ENCODE measurements around the gene GARIN5A. TPM values are rescaled to one million over a fixed set of nuclear protein-coding genes. Genes with fewer than 3 reads are reported as not detected.

Gene GARIN5A
- total and polyA plus RNA-seq, 3 donors from 2014 or later = 60.0 to 126 (median 120) TPM

- Histone ChIP-seq H3K9me3 (no peaks in the 10 kb centered on the region), H3K27ac (no peak overlapping the region), H3K4me3 (no peak overlapping the region), H3K36me3 (ENCODE audit: low read depth, missing control alignments) (no peaks in the 10 kb centered on the region), H3K27me3 (no peaks in the 10 kb centered on the region), H3K4me1 (peaks cover 11% of the 10 kb centered on the region)
- TF ChIP-seq CTCF (IDR thresholded peaks at IDR 0.05) = no peak
- TF ChIP-seq POLR2A (IDR thresholded peaks at IDR 0.05) = no peak
- WGBS, 2 donors = 82 to 84% methylated on average over 8 to 9 of the region's 11 CpGs
- DNase-seq = no peak
- intact Hi-C loops (cut with DNase I; ENCODE audit: low total_unique reads) = no loop called here
These were observed 38.5 kb upstream of the GARIN5A start for GRCh38 chr19:50515168-50515561.

- H3K27ac ChIP-seq = no peak overlapping the region
- H3K4me1 ChIP-seq = peaks cover 16% of the 10 kb centered on the region
- intact Hi-C loops (cut with DNase I; ENCODE audit: low total_unique reads) = no loop called here
- TF ChIP-seq CTCF (IDR thresholded peaks at IDR 0.05) (no peak), POLR2A (IDR thresholded peaks at IDR 0.05) (no peak)
- DNase-seq = no peak
- no peaks in the 10 kb centered on the region for H3K27me3 ChIP-seq
- no peaks in the 10 kb centered on the region for H3K36me3 ChIP-seq (ENCODE audit: low read depth, missing control alignments)
- H3K9me3 ChIP-seq = no peaks in the 10 kb centered on the region
- 36 to 46% methylated on average over 29 to 38 of the region's 38 CpGs for WGBS, 2 donors
- H3K4me3 ChIP-seq = no peak overlapping the region
These were observed 37.9 kb upstream of the GARIN5A start for GRCh38 chr19:50514346-50515167.

- H3K27ac ChIP-seq = no peak within 1 kb of the TSS
- no peaks in the 10 kb centered on the region for H3K36me3 ChIP-seq (ENCODE audit: low read depth, missing control alignments)
These were observed 37.2 kb upstream of the GARIN5A start, which contains the start of gene ASPDH for GRCh38 chr19:50513746-50514345. TSS of gene ASPDH (minus strand) at chr19:50513913. CDS start at chr19:50513823, 90 bp downstream.

GRCh38 chr19:50512999-50513745 is 36.5 kb upstream of the GARIN5A start:
- H3K4me1 ChIP-seq = peaks cover 20% of the 10 kb centered on the region
- H3K4me3 ChIP-seq = no peak overlapping the region
- DNase-seq = no peak
- TF ChIP-seq POLR2A (IDR thresholded peaks at IDR 0.05) (no peak), CTCF (IDR thresholded peaks at IDR 0.05) (no peak)
- no peak overlapping the region for H3K27ac ChIP-seq
- H3K27me3 ChIP-seq = no peaks in the 10 kb centered on the region
- no peaks in the 10 kb centered on the region for H3K9me3 ChIP-seq
- intact Hi-C loops (cut with DNase I; ENCODE audit: low total_unique reads) = no loop called here
- no peaks in the 10 kb centered on the region for H3K36me3 ChIP-seq (ENCODE audit: low read depth, missing control alignments)
- WGBS, 2 donors = 55 to 59% methylated on average over 10 to 12 of the region's 12 CpGs

More at GRCh38 chr19:50513746-50514345, 37.2 kb upstream of the GARIN5A start, which contains the start of gene ASPDH:
- Histone ChIP-seq H3K27me3 (no peaks in the 10 kb centered on the region), H3K4me1 (peaks cover 20% of the 10 kb centered on the region), H3K9me3 (no peaks in the 10 kb centered on the region), H3K4me3 (no peak within 1 kb of the TSS)
- TF ChIP-seq CTCF (IDR thresholded peaks at IDR 0.05) = no peak
- TF ChIP-seq POLR2A (IDR thresholded peaks at IDR 0.05) = no peak
- WGBS, 2 donors = 37 to 39% methylated on average over 18 to 21 of the region's 22 CpGs
- intact Hi-C loops (cut with DNase I; ENCODE audit: low total_unique reads) = no loop called here
- no peak for DNase-seq

Measured in testis (tissue), 3 donors.